ENCODE data around the gene HIVEP3. TPM values are rescaled to one million over a fixed set of nuclear protein-coding genes. Genes with fewer than 3 reads are reported as not detected.

The HIVEP3 gene
- total and polyA plus RNA-seq, 4 donors, result 7.0 to 14.7 (median 8.8) TPM

DNA sequence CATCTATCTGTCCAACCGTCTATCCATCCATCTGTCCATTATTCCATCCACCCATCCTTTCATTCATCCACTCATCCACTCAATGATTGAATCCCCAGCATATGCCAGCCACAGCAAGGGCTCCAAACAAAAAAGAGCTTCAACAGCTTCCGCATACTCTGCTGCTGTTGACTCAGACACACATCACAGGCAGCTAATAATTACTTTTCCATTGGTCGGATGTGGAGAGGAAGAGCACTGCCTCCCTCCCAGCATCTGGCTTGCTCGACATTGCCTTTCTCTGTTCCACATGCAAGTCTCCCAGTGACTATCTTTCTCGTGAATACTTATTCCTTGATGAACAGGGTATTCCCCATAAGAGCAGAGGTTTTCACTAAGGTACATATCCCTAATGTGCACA is 176.5 kb downstream of the HIVEP3 start:
- WGBS, 2 donors, result 67 to 72% methylated on average over 5 of the region's 5 CpGs
- no peak overlapping the region for H3K9ac ChIP-seq (ENCODE audit: insufficient read depth in 1 of 2, low read length in 2 of 2)
- no peaks in the 10 kb centered on the region for H3K9me3 ChIP-seq (ENCODE audit: control insufficient read depth in 4 of 4, insufficient read depth in 3 of 4, low read length in 3 of 4)
- H3K4me1 ChIP-seq (ENCODE audit: control insufficient read depth in 5 of 5, insufficient read depth in 5 of 5, low read length in 5 of 5), result peaks cover 0 to 25% (median 15%) of the 10 kb centered on the region in 5 donors
- no peaks in the 10 kb centered on the region for H3K36me3 ChIP-seq (ENCODE audit: control insufficient read depth in 4 of 4, insufficient read depth in 4 of 4, low read length in 4 of 4)
- H3K27ac ChIP-seq (ENCODE audit: low read depth in 1 of 2, low read length in 1 of 2), result no peak overlapping the region
- H3K4me3 ChIP-seq, result no peak overlapping the region
- ATAC-seq (ENCODE audit: insufficient read depth, low FRiP score) (no peak), DNase-seq (peak in 2 of 3 donors; percentile 69 to 81)
- TF ChIP-seq, protein P1, sequence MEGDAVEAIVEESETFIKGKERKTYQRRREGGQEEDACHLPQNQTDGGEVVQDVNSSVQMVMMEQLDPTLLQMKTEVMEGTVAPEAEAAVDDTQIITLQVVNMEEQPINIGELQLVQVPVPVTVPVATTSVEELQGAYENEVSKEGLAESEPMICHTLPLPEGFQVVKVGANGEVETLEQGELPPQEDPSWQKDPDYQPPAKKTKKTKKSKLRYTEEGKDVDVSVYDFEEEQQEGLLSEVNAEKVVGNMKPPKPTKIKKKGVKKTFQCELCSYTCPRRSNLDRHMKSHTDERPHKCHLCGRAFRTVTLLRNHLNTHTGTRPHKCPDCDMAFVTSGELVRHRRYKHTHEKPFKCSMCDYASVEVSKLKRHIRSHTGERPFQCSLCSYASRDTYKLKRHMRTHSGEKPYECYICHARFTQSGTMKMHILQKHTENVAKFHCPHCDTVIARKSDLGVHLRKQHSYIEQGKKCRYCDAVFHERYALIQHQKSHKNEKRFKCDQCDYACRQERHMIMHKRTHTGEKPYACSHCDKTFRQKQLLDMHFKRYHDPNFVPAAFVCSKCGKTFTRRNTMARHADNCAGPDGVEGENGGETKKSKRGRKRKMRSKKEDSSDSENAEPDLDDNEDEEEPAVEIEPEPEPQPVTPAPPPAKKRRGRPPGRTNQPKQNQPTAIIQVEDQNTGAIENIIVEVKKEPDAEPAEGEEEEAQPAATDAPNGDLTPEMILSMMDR (IDR thresholded peaks at IDR 0.05; ENCODE audit: control extremely low read depth, extremely low read depth), result no peak
- no peaks in the 10 kb centered on the region for H3K27me3 ChIP-seq (ENCODE audit: control insufficient read depth in 3 of 3, insufficient read depth in 3 of 3, low read length in 2 of 3)

GRCh38 chr1:41741244-41741643 is 177.5 kb downstream of the HIVEP3 start:
- no peak overlapping the region for H3K9ac ChIP-seq (ENCODE audit: insufficient read depth in 1 of 2, low read length in 2 of 2)
- H3K27ac ChIP-seq (ENCODE audit: low read depth in 1 of 2, low read length in 1 of 2), result no peak overlapping the region
- TF ChIP-seq, protein P1 (IDR thresholded peaks at IDR 0.05; ENCODE audit: control extremely low read depth, extremely low read depth), result no peak
- no peaks in the 10 kb centered on the region for H3K27me3 ChIP-seq (ENCODE audit: control insufficient read depth in 3 of 3, insufficient read depth in 3 of 3, low read length in 2 of 3)
- DNase-seq (no peak), ATAC-seq (ENCODE audit: insufficient read depth, low FRiP score) (no peak)
- peaks cover 0 to 25% (median 15%) of the 10 kb centered on the region in 5 donors for H3K4me1 ChIP-seq (ENCODE audit: control insufficient read depth in 5 of 5, insufficient read depth in 5 of 5, low read length in 5 of 5)
- WGBS, 2 donors, result 53 to 79% methylated on average over 6 to 7 of the region's 7 CpGs
- no peaks in the 10 kb centered on the region for H3K9me3 ChIP-seq (ENCODE audit: control insufficient read depth in 4 of 4, insufficient read depth in 3 of 4, low read length in 3 of 4)
- H3K4me3 ChIP-seq, result no peak overlapping the region
- no peaks in the 10 kb centered on the region for H3K36me3 ChIP-seq (ENCODE audit: control insufficient read depth in 4 of 4, insufficient read depth in 4 of 4, low read length in 4 of 4)

- no peaks in the 10 kb centered on the region for H3K27me3 ChIP-seq (ENCODE audit: control insufficient read depth in 3 of 3, insufficient read depth in 3 of 3, low read length in 2 of 3)
- WGBS, 2 donors, result 8 to 26% methylated on average over 5 of the region's 5 CpGs
- H3K9me3 ChIP-seq (ENCODE audit: control insufficient read depth in 4 of 4, insufficient read depth in 3 of 4, low read length in 3 of 4), result no peaks in the 10 kb centered on the region
- H3K4me3 ChIP-seq, result no peak overlapping the region
- no peak overlapping the region for H3K9ac ChIP-seq (ENCODE audit: insufficient read depth in 1 of 2, low read length in 2 of 2)
- peaks cover 0 to 27% (median 15%) of the 10 kb centered on the region in 5 donors for H3K4me1 ChIP-seq (ENCODE audit: control insufficient read depth in 5 of 5, insufficient read depth in 5 of 5, low read length in 5 of 5)
- DNase-seq (no peak), ATAC-seq (ENCODE audit: insufficient read depth, low FRiP score) (no peak)
- H3K27ac ChIP-seq (ENCODE audit: low read depth in 1 of 2, low read length in 1 of 2), result peak overlapping the region in 1 of 2 donors; percentile 58
- H3K36me3 ChIP-seq (ENCODE audit: control insufficient read depth in 4 of 4, insufficient read depth in 4 of 4, low read length in 4 of 4), result no peaks in the 10 kb centered on the region
- TF ChIP-seq, protein P1 (IDR thresholded peaks at IDR 0.05; ENCODE audit: control extremely low read depth, extremely low read depth), result no peak
Observed at GRCh38 chr1:41740630-41741239, 178.0 kb downstream of the HIVEP3 start.

GRCh38 chr1:41740058-41740457 is 178.7 kb downstream of the HIVEP3 start:
- TF ChIP-seq, protein P1 (IDR thresholded peaks at IDR 0.05; ENCODE audit: control extremely low read depth, extremely low read depth), result no peak
- H3K9me3 ChIP-seq (ENCODE audit: control insufficient read depth in 4 of 4, insufficient read depth in 3 of 4, low read length in 3 of 4), result no peaks in the 10 kb centered on the region
- no peak overlapping the region for H3K4me3 ChIP-seq
- H3K27me3 ChIP-seq (ENCODE audit: control insufficient read depth in 3 of 3, insufficient read depth in 3 of 3, low read length in 2 of 3), result no peaks in the 10 kb centered on the region
- no peak overlapping the region for H3K9ac ChIP-seq (ENCODE audit: insufficient read depth in 1 of 2, low read length in 2 of 2)
- no peaks in the 10 kb centered on the region for H3K36me3 ChIP-seq (ENCODE audit: control insufficient read depth in 4 of 4, insufficient read depth in 4 of 4, low read length in 4 of 4)
- peak overlapping the region in 1 of 2 donors; percentile 58 for H3K27ac ChIP-seq (ENCODE audit: low read depth in 1 of 2, low read length in 1 of 2)
- DNase-seq (no peak), ATAC-seq (ENCODE audit: insufficient read depth, low FRiP score) (no peak)
- H3K4me1 ChIP-seq (ENCODE audit: control insufficient read depth in 5 of 5, insufficient read depth in 5 of 5, low read length in 5 of 5), result peaks cover 0 to 32% (median 18%) of the 10 kb centered on the region in 5 donors
- WGBS, 2 donors, result 88 to 96% methylated on average over 5 of the region's 5 CpGs
